ENCODE measurements around the gene KMT2A. TPM values are rescaled to one million over a fixed set of nuclear protein-coding genes. Genes with fewer than 3 reads are reported as not detected.

The KMT2A gene
- total and polyA plus RNA-seq, 4 donors, result 7.7 to 127 (median 27.0) TPM

- Histone ChIP-seq H3K27ac (ENCODE audit: low read depth in 1 of 2, low read length in 1 of 2) (no peak overlapping the region), H3K36me3 (ENCODE audit: control insufficient read depth in 4 of 4, insufficient read depth in 4 of 4, low read length in 4 of 4) (peaks cover 0 to 5% (median 2%) of the 10 kb centered on the region in 4 donors), H3K9ac (ENCODE audit: insufficient read depth in 1 of 2, low read length in 2 of 2) (no peak overlapping the region), H3K9me3 (ENCODE audit: control insufficient read depth in 4 of 4, insufficient read depth in 3 of 4, low read length in 3 of 4) (no peaks in the 10 kb centered on the region), H3K4me3 (no peak overlapping the region), H3K27me3 (ENCODE audit: control insufficient read depth in 3 of 3, insufficient read depth in 3 of 3, low read length in 2 of 3) (no peaks in the 10 kb centered on the region), H3K4me1 (ENCODE audit: control insufficient read depth in 5 of 5, insufficient read depth in 5 of 5, low read length in 5 of 5) (peaks cover 5 to 27% (median 11%) of the 10 kb centered on the region in 5 donors)
- ATAC-seq (ENCODE audit: insufficient read depth, low FRiP score), result no peak
- no peak for TF ChIP-seq CTCF (IDR thresholded peaks at IDR 0.05; ENCODE audit: control extremely low read depth, extremely low read depth)
- 86 to 87% methylated on average over 4 of the region's 4 CpGs for WGBS, 2 donors
- DNase-seq, result no peak
Measured at GRCh38 chr11:118442908-118443589, 6.8 kb downstream of the KMT2A start.

- Histone ChIP-seq H3K27me3 (ENCODE audit: control insufficient read depth in 3 of 3, insufficient read depth in 3 of 3, low read length in 2 of 3) (no peaks in the 10 kb centered on the region), H3K27ac (ENCODE audit: low read depth in 1 of 2, low read length in 1 of 2) (no peak overlapping the region), H3K9ac (ENCODE audit: insufficient read depth in 1 of 2, low read length in 2 of 2) (no peak overlapping the region), H3K4me1 (ENCODE audit: control insufficient read depth in 5 of 5, insufficient read depth in 5 of 5, low read length in 5 of 5) (peaks cover 4 to 20% (median 14%) of the 10 kb centered on the region in 5 donors), H3K36me3 (ENCODE audit: control insufficient read depth in 4 of 4, insufficient read depth in 4 of 4, low read length in 4 of 4) (peaks cover 0 to 5% (median 2%) of the 10 kb centered on the region in 4 donors), H3K9me3 (ENCODE audit: control insufficient read depth in 4 of 4, insufficient read depth in 3 of 4, low read length in 3 of 4) (no peaks in the 10 kb centered on the region), H3K4me3 (no peak overlapping the region)
- no peak for ATAC-seq (ENCODE audit: insufficient read depth, low FRiP score)
- no peak for TF ChIP-seq CTCF (IDR thresholded peaks at IDR 0.05; ENCODE audit: control extremely low read depth, extremely low read depth)
- WGBS, 2 donors, result 74 to 88% methylated on average over 2 of the region's 2 CpGs
- no peak for DNase-seq
Measured at GRCh38 chr11:118443590-118444218, 7.4 kb downstream of the KMT2A start.

GRCh38 chr11:118447423-118447822 is 11.1 kb downstream of the KMT2A start:
- Histone ChIP-seq H3K9me3 (ENCODE audit: control insufficient read depth in 4 of 4, insufficient read depth in 3 of 4, low read length in 3 of 4) (no peaks in the 10 kb centered on the region), H3K36me3 (ENCODE audit: control insufficient read depth in 4 of 4, insufficient read depth in 4 of 4, low read length in 4 of 4) (peaks cover 0 to 4% (median 1%) of the 10 kb centered on the region in 4 donors), H3K4me1 (ENCODE audit: control insufficient read depth in 5 of 5, insufficient read depth in 5 of 5, low read length in 5 of 5) (peaks cover 0 to 7% (median 2%) of the 10 kb centered on the region in 5 donors), H3K4me3 (no peak overlapping the region), H3K9ac (ENCODE audit: insufficient read depth in 1 of 2, low read length in 2 of 2) (no peak overlapping the region), H3K27ac (ENCODE audit: low read depth in 1 of 2, low read length in 1 of 2) (no peak overlapping the region), H3K27me3 (ENCODE audit: control insufficient read depth in 3 of 3, insufficient read depth in 3 of 3, low read length in 2 of 3) (no peaks in the 10 kb centered on the region)
- TF ChIP-seq CTCF (IDR thresholded peaks at IDR 0.05; ENCODE audit: control extremely low read depth, extremely low read depth), result no peak
- WGBS, 2 donors, result 95 to 96% methylated on average over 4 of the region's 4 CpGs
- ATAC-seq (ENCODE audit: insufficient read depth, low FRiP score) (no peak), DNase-seq (no peak)
